ENCODE data around the gene UQCRHL. TPM values are rescaled to one million over a fixed set of nuclear protein-coding genes. Genes with fewer than 3 reads are reported as not detected.
A peak's percentile ranks its signal among the peaks of the same experiment; 100 is the strongest.

UQCRHL gene
- total RNA-seq, 1 donor from 2014 or later: 4.8 TPM

- Mint-ChIP-seq H3K36me3 (peaks cover 9% of the 10 kb centered on the region), H3K4me1 (peaks cover 37% of the 10 kb centered on the region), H3K27ac (peak overlapping the region; percentile 99), H3K27me3 (ENCODE audit: insufficient read depth, low read depth) (peaks cover 4% of the 10 kb centered on the region), H3K9me3 (peaks cover 2% of the 10 kb centered on the region), H3K4me3 (peak overlapping the region; percentile 95)
- Histone ChIP-seq H3K36me3 (no peaks in the 10 kb centered on the region), H3F3A (ENCODE audit: low read depth) (peaks cover 68% of the 10 kb centered on the region), H3K27me3 (no peaks in the 10 kb centered on the region), H3K9me3 (ENCODE audit: low read depth) (no peaks in the 10 kb centered on the region), H3K4me1 (peaks cover 6% of the 10 kb centered on the region), H3K4me2 (peak overlapping the region; percentile 82), H3K79me2 (ENCODE audit: low read depth) (peaks cover 27% of the 10 kb centered on the region), H4K20me1 (ENCODE audit: low read depth) (no peaks in the 10 kb centered on the region), H3K27ac (peak overlapping the region; percentile 99), H3K9ac (peak overlapping the region; percentile 81), H2AFZ (replicated peaks) (no peak overlapping the region), H3K4me3 (peak overlapping the region; percentile 66)
- DNase-seq (ENCODE audit: low spot score): peak; percentile 77
- TF ChIP-seq EZH2phosphoT487 (IDR thresholded peaks at IDR 0.05) (no peak), EZH2 (IDR thresholded peaks at IDR 0.05) (no peak), CTCF (IDR thresholded peaks at IDR 0.05) (no peak)
Measured at GRCh38 chr1:15835205-15835740, 27.8 kb upstream of the UQCRHL start.

- H3K9ac ChIP-seq: peak overlapping the region; percentile 81
- Mint-ChIP-seq H3K36me3 (peaks cover 12% of the 10 kb centered on the region), H3K9me3 (peaks cover 2% of the 10 kb centered on the region), H3K27ac (peak overlapping the region; percentile 100), H3K4me3 (peak overlapping the region; percentile 95), H3K27me3 (ENCODE audit: insufficient read depth, low read depth) (peaks cover 4% of the 10 kb centered on the region), H3K4me1 (peaks cover 39% of the 10 kb centered on the region)
- H3K4me2 ChIP-seq: peak overlapping the region; percentile 82
- H3K9me3 ChIP-seq (ENCODE audit: low read depth): no peaks in the 10 kb centered on the region
- TF ChIP-seq EZH2 (IDR thresholded peaks at IDR 0.05) (no peak), EZH2phosphoT487 (IDR thresholded peaks at IDR 0.05) (no peak), CTCF (IDR thresholded peaks at IDR 0.05) (no peak)
- no peaks in the 10 kb centered on the region for H4K20me1 ChIP-seq (ENCODE audit: low read depth)
- peak overlapping the region; percentile 66 for H3K4me3 ChIP-seq
- H3K79me2 ChIP-seq (ENCODE audit: low read depth): peaks cover 27% of the 10 kb centered on the region
- H3K36me3 ChIP-seq: no peaks in the 10 kb centered on the region
- DNase-seq (ENCODE audit: low spot score): peak; percentile 97
- peaks cover 6% of the 10 kb centered on the region for H3K4me1 ChIP-seq
- peak overlapping the region; percentile 99 for H3K27ac ChIP-seq
- peak overlapping the region; percentile 73 for H2AFZ ChIP-seq (replicated peaks)
- peaks cover 75% of the 10 kb centered on the region for H3F3A ChIP-seq (ENCODE audit: low read depth)
- no peaks in the 10 kb centered on the region for H3K27me3 ChIP-seq
Measured at GRCh38 chr1:15834406-15835204, 27.2 kb upstream of the UQCRHL start.

GRCh38 chr1:15833842-15834405, 26.5 kb upstream of the UQCRHL start:
- H3F3A ChIP-seq (ENCODE audit: low read depth): peaks cover 75% of the 10 kb centered on the region
- TF ChIP-seq EZH2phosphoT487 (IDR thresholded peaks at IDR 0.05): no peak
- no peak for TF ChIP-seq EZH2 (IDR thresholded peaks at IDR 0.05)
- TF ChIP-seq CTCF (IDR thresholded peaks at IDR 0.05): no peak
- peak overlapping the region; percentile 99 for H3K27ac ChIP-seq
- peak overlapping the region; percentile 66 for H3K4me3 ChIP-seq
- peaks cover 2% of the 10 kb centered on the region for H3K9me3 Mint-ChIP-seq
- H3K9ac ChIP-seq: no peak overlapping the region
- no peak overlapping the region for H2AFZ ChIP-seq (replicated peaks)
- H3K4me2 ChIP-seq: peak overlapping the region; percentile 82
- peaks cover 27% of the 10 kb centered on the region for H3K79me2 ChIP-seq (ENCODE audit: low read depth)
- no peaks in the 10 kb centered on the region for H3K27me3 ChIP-seq
- H3K4me1 Mint-ChIP-seq: peaks cover 42% of the 10 kb centered on the region
- H3K4me3 Mint-ChIP-seq: peak overlapping the region; percentile 95
- no peak for DNase-seq (ENCODE audit: low spot score)
- no peaks in the 10 kb centered on the region for H3K9me3 ChIP-seq (ENCODE audit: low read depth)
- H3K4me1 ChIP-seq: peaks cover 6% of the 10 kb centered on the region
- peak overlapping the region; percentile 100 for H3K27ac Mint-ChIP-seq
- no peaks in the 10 kb centered on the region for H4K20me1 ChIP-seq (ENCODE audit: low read depth)
- H3K36me3 ChIP-seq: no peaks in the 10 kb centered on the region
- peaks cover 12% of the 10 kb centered on the region for H3K36me3 Mint-ChIP-seq
- H3K27me3 Mint-ChIP-seq (ENCODE audit: insufficient read depth, low read depth): peaks cover 4% of the 10 kb centered on the region

Measured in neural progenitor cell (in vitro differentiated cells).